HepG2 (cell line): ENCODE results near the gene SPEM2. TPM values are rescaled to one million over a fixed set of nuclear protein-coding genes. Genes with fewer than 3 reads are reported as not detected.
A peak's percentile ranks its signal among the peaks of the same experiment; 100 is the strongest.

ENCODE experiments used
- AHR ChIP-seq: IDR thresholded peaks from 2 replicates; pipeline ENCODE4 v1.6.1; 2018; ENCODE audit warnings: missing genetic modification reagents, missing compliant biosample characterization
- CC2D1A ChIP-seq: sonication (generic); formaldehyde crosslinking; IDR thresholded peaks from 2 replicates; pipeline ENCODE4 v1.8.1; 2023; ENCODE audit warnings: mild to moderate bottlenecking, missing genetic modification reagents
- GFI1 ChIP-seq: sonication (generic); formaldehyde crosslinking; IDR thresholded peaks from 2 replicates; pipeline ENCODE4 v1.5.0; 2020; ENCODE audit warnings: missing genetic modification reagents, mild to moderate bottlenecking, borderline replicate concordance
- GTF3A ChIP-seq: sonication (generic); formaldehyde crosslinking; conservative IDR thresholded peaks from 2 replicates; pipeline ENCODE4 v1.4.0; 2020; ENCODE audit warnings: mild to moderate bottlenecking, missing genetic modification reagents
- MEIS2 ChIP-seq: sonication (generic); formaldehyde crosslinking; IDR thresholded peaks from 2 replicates; pipeline ENCODE4 v1.9.0; 2021; ENCODE audit warnings: mild to moderate bottlenecking, missing genetic modification reagents
- MXD4 ChIP-seq: IDR thresholded peaks from 2 replicates; pipeline ENCODE4 v1.6.1; 2016; ENCODE audit warnings: mild to moderate bottlenecking, missing biosample characterization, missing genetic modification reagents
- NFATC3 ChIP-seq: sonication (generic); formaldehyde crosslinking; IDR thresholded peaks from 2 replicates; pipeline ENCODE4 v1.5.1; 2020; ENCODE audit warnings: mild to moderate bottlenecking, missing genetic modification reagents
- PRDM10 ChIP-seq: sonication (generic); formaldehyde crosslinking; IDR thresholded peaks from 2 replicates; pipeline ENCODE4 v1.4.0; 2020; ENCODE audit warnings: low read depth, missing genetic modification reagents
- SP1 ChIP-seq, 2 experiments: fragments of 450-650 bp in 1 of 2; sonication (generic) in 1 of 2; formaldehyde crosslinking in 1 of 2; IDR thresholded peaks; 2 replicates each; pipeline versions ENCODE4 v1.4.0 to v1.6.1; 2016 to 2020; ENCODE audit warnings: missing genetic modification reagents in 1 of 2
- WIZ ChIP-seq: sonication (generic); formaldehyde crosslinking; IDR thresholded peaks from 2 replicates; pipeline ENCODE4 v1.5.1; 2020; ENCODE audit warnings: mild to moderate bottlenecking, missing genetic modification reagents
- ZFP36L2 ChIP-seq: sonication (generic); formaldehyde crosslinking; IDR thresholded peaks from 2 replicates; pipeline ENCODE4 v1.4.0; 2020; ENCODE audit warnings: missing genetic modification reagents
- ZFYVE20 ChIP-seq: sonication (generic); formaldehyde crosslinking; IDR thresholded peaks from 2 replicates; pipeline ENCODE4 v1.8.0; 2023; ENCODE audit warnings: low read depth, mild to moderate bottlenecking, moderate library complexity, missing genetic modification reagents, borderline replicate concordance
- ZNF101 ChIP-seq: sonication (generic); formaldehyde crosslinking; IDR thresholded peaks from 2 replicates; pipeline ENCODE4 v1.4.0; 2020; ENCODE audit warnings: mild to moderate bottlenecking, low read depth, missing genetic modification reagents, borderline replicate concordance
- ZNF724P ChIP-seq: sonication (generic); formaldehyde crosslinking; IDR thresholded peaks from 2 replicates; pipeline ENCODE4 v1.8.0; 2022; ENCODE audit warnings: missing genetic modification reagents, borderline replicate concordance
- ZNF776 ChIP-seq: sonication (generic); formaldehyde crosslinking; IDR thresholded peaks from 2 replicates; pipeline ENCODE4 v1.4.0; 2020; ENCODE audit warnings: mild to moderate bottlenecking, missing genetic modification reagents
- polyA plus RNA-seq, 8 experiments: library from polyadenylated mRNA; depleted of rRNA in 3 of 8; stranded (reverse) in 7 of 8; unstranded in 1 of 8; fragments of >200 nt; fragmentation: Illumina TruSeq in 4 of 8; extraction: Trizol in 4 of 8; gene quantifications; 2 replicates each; pipeline versions ENCODE4 v1.2.1 to v1.2.3, GENCODE V29; 2011 to 2016; ENCODE audit warnings: low read depth in 4 of 8, missing spikeins in 1 of 8, mixed read lengths in 1 of 8; ENCODE audit not compliant: insufficient read depth in 1 of 8
- total RNA-seq, 5 experiments: library from RNA; depleted of rRNA; stranded (reverse); fragments of >200 nt; fragmentation: Illumina TruSeq; extraction: Trizol; gene quantifications; 2 replicates each; pipeline ENCODE4 v1.2.3, GENCODE V29; 2016; ENCODE audit warnings: low read depth in 1 of 5
- TF ChIP-seq, protein P1 (sequence below): sonication (generic); formaldehyde crosslinking; IDR thresholded peaks from 2 replicates; pipeline ENCODE4 v1.4.0; 2020; ENCODE audit warnings: missing genetic modification reagents, borderline replicate concordance
- TF ChIP-seq, protein P2 (sequence below): sonication (generic); formaldehyde crosslinking; IDR thresholded peaks from 2 replicates; pipeline ENCODE4; 2020; ENCODE audit warnings: missing genetic modification reagents, mild to moderate bottlenecking, borderline replicate concordance
- TF ChIP-seq, protein P3 (sequence below): sonication (generic); formaldehyde crosslinking; IDR thresholded peaks from 2 replicates; pipeline ENCODE4 v1.8.0; 2022; ENCODE audit warnings: missing genetic modification reagents, mild to moderate bottlenecking, moderate library complexity, borderline replicate concordance

The SPEM2 gene
- total and polyA plus RNA-seq, 2 of the 13 experiments (the other 11 are each of a cell fraction or from before 2014, with no cell fraction given), result not detected

- TF ChIP-seq ZNF724P, result 0 out of 2 replicates have a peak, but pooled peaks have one; percentile 70
- 0 out of 2 replicates have a peak, but pooled peaks have one; percentile 20 for TF ChIP-seq WIZ (CRISPR knock-in tag)
- TF ChIP-seq ZFP36L2, result no peak
- TF ChIP-seq PRDM10, result no peak
- peak; percentile 82; the same call in 1 of the 2 replicates for TF ChIP-seq ZFYVE20
- TF ChIP-seq CC2D1A, result 0 out of 2 replicates have a peak, but pooled peaks have one; percentile 54
- TF ChIP-seq AHR (CRISPR knock-in tag), result no peak
- no peak for TF ChIP-seq SP1 (IDR thresholded peaks at IDR 0.05)
- TF ChIP-seq SP1 (CRISPR knock-in tag; IDR thresholded peaks at IDR 0.05), result peak; percentile 53; the same call in 1 of the 2 replicates
- TF ChIP-seq, protein P1, sequence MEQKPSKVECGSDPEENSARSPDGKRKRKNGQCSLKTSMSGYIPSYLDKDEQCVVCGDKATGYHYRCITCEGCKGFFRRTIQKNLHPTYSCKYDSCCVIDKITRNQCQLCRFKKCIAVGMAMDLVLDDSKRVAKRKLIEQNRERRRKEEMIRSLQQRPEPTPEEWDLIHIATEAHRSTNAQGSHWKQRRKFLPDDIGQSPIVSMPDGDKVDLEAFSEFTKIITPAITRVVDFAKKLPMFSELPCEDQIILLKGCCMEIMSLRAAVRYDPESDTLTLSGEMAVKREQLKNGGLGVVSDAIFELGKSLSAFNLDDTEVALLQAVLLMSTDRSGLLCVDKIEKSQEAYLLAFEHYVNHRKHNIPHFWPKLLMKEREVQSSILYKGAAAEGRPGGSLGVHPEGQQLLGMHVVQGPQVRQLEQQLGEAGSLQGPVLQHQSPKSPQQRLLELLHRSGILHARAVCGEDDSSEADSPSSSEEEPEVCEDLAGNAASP, result peak; percentile 37; the same call in 1 of the 2 replicates
- 0 out of 2 replicates have a peak, but pooled peaks have one; percentile 29 for TF ChIP-seq MEIS2 (CRISPR knock-in tag)
- TF ChIP-seq ZNF776 (CRISPR knock-in tag), result peak; percentile 38; the same call in 1 of the 2 replicates
- peak; percentile 41; the same call in 1 of the 2 replicates for TF ChIP-seq MXD4 (CRISPR knock-in tag)
- TF ChIP-seq, protein P2, sequence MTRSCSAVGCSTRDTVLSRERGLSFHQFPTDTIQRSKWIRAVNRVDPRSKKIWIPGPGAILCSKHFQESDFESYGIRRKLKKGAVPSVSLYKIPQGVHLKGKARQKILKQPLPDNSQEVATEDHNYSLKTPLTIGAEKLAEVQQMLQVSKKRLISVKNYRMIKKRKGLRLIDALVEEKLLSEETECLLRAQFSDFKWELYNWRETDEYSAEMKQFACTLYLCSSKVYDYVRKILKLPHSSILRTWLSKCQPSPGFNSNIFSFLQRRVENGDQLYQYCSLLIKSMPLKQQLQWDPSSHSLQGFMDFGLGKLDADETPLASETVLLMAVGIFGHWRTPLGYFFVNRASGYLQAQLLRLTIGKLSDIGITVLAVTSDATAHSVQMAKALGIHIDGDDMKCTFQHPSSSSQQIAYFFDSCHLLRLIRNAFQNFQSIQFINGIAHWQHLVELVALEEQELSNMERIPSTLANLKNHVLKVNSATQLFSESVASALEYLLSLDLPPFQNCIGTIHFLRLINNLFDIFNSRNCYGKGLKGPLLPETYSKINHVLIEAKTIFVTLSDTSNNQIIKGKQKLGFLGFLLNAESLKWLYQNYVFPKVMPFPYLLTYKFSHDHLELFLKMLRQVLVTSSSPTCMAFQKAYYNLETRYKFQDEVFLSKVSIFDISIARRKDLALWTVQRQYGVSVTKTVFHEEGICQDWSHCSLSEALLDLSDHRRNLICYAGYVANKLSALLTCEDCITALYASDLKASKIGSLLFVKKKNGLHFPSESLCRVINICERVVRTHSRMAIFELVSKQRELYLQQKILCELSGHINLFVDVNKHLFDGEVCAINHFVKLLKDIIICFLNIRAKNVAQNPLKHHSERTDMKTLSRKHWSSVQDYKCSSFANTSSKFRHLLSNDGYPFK (CRISPR knock-in tag), result peak; percentile 47; the same call in 1 of the 2 replicates
- TF ChIP-seq, protein P3, sequence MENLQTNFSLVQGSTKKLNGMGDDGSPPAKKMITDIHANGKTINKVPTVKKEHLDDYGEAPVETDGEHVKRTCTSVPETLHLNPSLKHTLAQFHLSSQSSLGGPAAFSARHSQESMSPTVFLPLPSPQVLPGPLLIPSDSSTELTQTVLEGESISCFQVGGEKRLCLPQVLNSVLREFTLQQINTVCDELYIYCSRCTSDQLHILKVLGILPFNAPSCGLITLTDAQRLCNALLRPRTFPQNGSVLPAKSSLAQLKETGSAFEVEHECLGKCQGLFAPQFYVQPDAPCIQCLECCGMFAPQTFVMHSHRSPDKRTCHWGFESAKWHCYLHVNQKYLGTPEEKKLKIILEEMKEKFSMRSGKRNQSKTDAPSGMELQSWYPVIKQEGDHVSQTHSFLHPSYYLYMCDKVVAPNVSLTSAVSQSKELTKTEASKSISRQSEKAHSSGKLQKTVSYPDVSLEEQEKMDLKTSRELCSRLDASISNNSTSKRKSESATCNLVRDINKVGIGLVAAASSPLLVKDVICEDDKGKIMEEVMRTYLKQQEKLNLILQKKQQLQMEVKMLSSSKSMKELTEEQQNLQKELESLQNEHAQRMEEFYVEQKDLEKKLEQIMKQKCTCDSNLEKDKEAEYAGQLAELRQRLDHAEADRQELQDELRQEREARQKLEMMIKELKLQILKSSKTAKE (CRISPR knock-in tag), result peak; percentile 46; the same call in 1 of the 2 replicates
- TF ChIP-seq ZNF101 (CRISPR knock-in tag), result no peak
- no peak for TF ChIP-seq GTF3A (CRISPR knock-in tag)
- TF ChIP-seq GFI1 (CRISPR knock-in tag), result no peak
- peak; percentile 26; the same call in 1 of the 2 replicates for TF ChIP-seq NFATC3
These were observed 30.8 kb upstream of the SPEM2 start, which contains the start of gene PLSCR3 (continued) for GRCh38 chr17:7394452-7395191.
